HG03064 (cell line): ENCODE measurements around the gene ESRRB.

Source experiments
- ATAC-seq: cut with Tn5 transposase; IDR thresholded peaks from one replicate; pipeline ENCODE4 v1.9.1; 2021; ENCODE audit warnings: low read depth; ENCODE audit not compliant: unreplicated experiment

The ESRRB gene

DNA sequence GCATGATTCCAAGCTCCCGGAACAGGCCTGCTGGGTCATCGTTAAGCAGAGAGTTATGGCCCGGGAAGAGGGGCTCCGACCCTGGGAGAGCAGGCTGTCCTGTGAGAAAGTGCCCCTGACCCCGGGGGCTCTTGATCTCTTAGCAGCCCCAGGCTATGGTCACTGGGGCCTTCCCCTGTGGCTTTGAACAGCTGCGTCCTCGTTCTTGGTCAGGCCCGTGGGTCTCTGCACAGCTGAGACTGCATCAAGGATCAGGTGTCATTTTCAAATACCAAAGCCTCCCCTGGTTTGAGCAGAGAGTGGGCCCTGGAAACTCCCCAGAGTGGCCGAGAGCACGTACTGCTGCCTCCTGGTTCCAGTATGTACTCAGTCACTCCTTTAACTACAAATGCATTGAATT, 114.8 kb downstream of the ESRRB start:
- ATAC-seq, result no peak

DNA sequence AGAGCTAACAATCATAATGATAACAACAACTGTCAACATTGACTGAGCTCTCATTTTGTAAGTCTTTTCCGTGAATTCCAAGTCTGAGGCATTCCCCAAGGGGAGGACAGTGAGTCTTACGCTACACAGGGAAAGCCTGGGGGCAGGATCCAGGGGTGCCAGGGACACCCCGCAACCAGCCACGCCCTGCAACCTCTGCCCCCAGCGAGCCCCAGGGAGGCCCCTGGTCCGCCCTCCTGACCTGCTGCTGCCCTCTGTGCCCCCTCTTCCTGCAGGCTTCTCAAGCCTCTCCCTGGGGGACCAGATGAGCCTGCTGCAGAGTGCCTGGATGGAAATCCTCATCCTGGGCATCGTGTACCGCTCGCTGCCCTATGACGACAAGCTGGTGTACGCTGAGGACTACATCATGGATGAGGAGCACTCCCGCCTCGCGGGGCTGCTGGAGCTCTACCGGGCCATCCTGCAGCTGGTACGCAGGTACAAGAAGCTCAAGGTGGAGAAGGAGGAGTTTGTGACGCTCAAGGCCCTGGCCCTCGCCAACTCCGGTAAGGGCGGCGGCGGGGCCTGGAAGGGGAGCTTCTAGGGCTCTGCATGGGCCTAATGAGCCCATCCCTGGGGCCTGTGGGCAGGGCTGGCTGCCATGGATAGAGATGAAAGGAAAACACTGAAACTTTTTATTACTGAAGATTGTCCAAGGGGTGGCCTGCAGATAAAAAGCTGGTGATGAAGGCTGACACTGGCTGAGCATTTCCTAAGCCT, 115.4 kb downstream of the ESRRB start:
- ATAC-seq, result no peak

DNA sequence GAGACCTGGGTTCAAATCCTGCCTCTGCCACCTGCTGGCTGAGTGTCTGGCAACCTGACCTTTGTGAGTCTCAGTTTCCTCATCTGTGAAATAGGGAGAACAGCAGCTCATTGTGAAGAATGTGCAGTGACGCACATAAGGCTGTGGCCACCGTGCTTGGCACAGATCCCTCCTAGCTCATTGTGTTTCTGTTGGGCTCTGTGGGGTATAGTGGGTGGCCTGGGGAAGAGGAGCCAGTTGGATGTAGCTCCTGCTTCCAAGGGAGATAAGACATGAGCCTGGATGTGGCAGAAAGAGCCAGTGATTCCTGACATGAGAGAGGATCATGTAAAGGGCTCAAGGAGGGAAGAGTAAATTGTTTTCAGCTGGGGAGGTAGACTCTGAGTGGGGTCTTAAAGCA, 120.0 kb downstream of the ESRRB start:
- ATAC-seq, result no peak

DNA sequence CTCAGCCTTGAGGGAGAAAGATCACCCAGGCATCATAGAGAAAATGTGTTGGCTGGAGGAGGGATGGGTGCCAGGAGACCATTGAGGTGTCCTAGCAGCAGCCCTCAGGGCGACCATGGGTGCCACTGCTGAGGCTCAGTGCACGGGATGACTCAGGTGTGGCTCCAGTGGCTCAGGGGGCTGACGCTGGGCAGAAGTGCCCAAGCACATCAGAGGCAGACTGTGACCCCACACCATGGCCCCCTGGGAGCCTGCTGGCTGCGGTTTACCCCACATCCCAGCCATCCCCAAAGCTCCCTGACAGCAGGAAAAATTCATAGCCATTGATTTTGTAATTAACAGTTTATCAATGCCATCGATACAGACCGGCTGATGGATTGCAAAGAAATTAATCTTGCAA, 120.7 kb downstream of the ESRRB start:
- no peak for ATAC-seq

DNA sequence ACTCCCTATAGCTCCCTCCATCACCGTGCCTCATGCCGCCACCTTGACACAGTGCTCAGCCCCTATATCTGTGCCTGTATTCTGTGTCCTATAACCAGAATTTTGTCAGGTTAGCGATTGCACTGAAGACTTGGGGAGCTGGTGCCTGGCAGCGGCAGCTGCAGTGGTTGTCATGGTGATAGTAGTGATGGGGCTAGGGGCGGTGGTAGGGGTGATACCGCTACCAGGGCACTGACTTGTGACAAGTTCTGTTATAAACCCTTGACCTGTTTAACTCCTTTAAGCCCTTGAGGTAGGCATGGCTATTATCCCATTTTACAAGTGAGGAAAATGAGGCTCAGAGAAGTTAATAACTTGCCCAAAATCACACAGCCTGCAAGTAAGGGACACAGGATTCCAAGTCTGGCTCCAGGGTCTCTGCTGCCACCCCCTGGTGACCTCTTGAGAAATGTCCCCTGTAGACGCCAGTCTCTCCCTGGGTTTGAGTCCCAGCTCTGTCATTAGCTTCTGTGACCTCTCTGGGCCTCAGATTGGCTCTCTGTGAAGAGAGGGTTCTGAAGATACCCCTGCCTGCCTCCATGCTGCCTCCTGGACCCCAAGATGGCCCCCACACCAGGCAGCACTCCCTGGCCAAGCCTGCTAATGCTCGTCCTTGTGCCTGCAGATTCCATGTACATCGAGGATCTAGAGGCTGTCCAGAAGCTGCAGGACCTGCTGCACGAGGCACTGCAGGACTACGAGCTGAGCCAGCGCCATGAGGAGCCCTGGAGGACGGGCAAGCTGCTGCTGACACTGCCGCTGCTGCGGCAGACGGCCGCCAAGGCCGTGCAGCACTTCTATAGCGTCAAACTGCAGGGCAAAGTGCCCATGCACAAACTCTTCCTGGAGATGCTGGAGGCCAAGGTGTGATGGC, 121.9 kb downstream of the ESRRB start:
- ATAC-seq, result no peak

DNA sequence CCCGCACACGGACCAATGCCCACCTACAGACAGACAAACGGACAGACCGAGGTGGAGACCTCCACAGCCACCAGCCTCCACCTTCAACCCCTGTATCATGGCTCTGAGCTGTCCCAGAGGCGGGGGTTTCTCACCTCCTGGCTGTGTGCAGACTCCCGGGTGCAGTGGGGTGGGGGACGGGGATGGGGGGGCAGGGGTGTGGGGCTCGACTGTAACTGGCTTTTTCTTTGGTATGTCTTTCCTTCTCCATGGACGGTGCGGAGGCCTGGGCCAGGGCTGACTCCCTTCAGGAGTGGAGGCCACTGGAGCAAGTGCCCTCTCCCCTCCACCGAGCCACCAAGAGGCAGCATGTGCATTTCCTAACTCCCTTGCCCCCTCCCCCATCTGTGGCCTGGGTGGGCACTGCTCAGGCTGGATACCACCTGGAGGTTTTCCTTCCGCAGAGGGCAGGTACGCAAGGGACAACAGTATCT, 122.6 kb downstream of the ESRRB start:
- ATAC-seq, result no peak

DNA sequence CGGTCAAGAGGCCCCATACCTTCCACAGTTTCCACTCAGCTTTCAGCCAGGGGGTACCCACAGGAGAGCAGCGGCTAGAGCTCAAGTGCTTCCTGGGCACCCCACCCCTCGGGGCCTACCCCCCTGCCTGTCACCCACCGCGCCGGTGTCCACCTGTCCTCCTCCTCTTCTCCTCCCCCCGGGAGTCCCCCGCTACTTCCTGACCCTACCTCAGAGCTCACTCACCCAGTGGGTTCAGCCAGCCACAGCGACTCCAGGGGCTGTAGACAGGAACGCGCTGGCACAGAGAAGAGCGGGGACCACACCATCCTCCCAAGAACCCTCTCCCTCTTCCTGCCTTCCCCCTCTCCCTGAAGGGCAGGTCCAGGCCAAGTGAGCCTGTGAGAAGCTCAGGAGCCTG, 123.0 kb downstream of the ESRRB start:
- no peak for ATAC-seq

DNA sequence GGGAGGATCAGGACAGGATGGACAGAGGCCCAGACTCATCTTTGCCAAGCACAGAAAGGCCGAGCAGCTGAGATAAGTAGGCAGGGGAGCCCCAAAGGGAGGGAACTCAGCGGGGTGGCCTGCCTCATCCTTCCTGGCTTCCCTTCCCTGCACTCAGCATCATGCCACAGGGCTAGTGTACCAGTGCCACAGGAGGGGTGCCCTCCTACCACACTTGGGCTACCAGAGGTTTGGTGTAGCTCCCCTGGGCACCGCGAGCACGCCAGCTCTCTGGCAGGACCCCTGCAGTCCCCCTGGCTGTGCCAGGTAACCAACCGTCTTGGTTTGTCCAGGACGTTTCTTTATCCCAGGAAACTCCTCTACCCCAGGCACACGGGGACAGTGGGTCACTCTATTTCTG, 123.5 kb downstream of the ESRRB start:
- ATAC-seq, result no peak

DNA sequence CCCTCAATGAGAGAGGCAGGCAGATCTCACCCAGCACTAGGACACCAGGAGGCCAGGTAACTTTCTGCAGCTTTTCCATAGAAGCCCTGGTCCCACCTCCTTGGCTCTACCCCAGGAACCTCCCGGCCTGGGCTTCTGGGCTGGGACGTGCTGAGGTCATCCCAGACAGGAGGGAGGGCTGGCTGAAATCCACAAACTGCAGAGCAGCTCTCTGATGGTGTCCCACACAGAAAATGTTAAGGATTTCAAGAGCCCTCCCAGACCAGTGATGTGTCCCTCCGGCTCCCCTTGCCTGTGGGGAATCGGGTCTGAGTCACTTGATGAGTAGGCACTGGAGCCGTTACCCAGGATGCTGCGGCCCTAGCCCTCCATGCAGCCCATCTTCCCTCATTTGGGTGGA, 124.1 kb downstream of the ESRRB start:
- ATAC-seq, result no peak

DNA sequence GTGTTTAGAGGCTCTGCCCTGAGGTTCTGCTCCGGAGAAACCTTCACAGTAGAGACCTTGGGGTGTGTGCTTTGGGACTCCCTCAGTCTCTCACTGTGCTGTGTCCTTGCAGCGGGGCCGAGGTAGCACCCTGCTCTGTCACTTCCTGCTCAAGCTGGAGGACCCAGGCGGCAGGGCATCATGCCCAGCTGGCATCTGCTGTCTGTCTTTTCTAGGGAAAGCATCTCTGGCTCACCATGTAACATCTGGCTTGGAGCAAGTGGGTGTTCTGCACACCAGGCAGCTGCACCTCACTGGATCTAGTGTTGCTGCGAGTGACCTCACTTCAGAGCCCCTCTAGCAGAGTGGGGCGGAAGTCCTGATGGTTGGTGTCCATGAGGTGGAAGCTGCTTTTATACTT, 124.5 kb downstream of the ESRRB start:
- ATAC-seq, result no peak

DNA sequence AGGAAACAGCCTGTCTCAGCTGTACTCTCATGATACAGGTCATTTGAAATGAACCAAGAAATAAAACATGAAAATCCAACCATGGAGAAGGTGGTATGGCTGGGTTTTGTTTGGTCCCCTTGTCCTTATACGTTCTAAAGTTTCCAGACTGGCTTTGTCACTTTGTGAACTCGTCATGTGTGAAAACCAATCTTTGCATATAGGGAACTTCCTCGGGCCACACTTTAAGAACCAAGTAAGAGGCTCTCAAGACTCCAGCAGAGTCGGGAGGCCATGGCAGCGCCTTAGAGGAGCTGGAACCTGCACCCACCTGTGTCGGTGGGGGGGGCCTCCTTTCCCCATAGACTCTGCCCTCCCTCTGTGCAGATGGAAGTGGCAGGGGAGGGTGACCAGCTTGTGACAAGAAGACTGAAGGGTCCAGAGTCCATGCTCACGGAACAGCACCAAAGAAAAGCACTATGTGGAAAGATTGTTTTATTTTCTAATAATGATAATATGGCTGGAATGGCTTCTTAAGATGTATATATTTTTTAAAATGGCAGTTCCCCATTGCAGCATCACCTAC, 125.3 kb downstream of the ESRRB start:
- no peak for ATAC-seq

DNA sequence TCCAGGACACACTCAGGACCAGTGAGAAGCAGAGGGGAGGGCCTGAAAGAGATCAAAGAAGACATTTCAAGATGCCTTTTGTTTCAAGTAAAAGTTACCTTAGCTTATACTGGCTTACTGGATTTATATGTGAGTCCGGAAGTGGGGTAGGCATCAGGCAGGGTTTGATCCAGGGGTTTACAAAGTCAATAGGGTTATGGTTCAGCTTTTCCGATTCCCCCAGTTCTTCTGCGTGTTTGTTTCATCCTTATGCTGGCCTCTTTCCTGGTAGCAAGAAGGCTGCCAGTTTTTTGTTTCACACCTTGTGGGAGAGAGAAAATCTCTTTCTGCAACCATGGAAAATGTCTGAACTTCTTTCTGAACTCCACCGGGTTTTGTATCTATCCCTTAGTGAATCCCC, 126.3 kb downstream of the ESRRB start:
- no peak for ATAC-seq

DNA sequence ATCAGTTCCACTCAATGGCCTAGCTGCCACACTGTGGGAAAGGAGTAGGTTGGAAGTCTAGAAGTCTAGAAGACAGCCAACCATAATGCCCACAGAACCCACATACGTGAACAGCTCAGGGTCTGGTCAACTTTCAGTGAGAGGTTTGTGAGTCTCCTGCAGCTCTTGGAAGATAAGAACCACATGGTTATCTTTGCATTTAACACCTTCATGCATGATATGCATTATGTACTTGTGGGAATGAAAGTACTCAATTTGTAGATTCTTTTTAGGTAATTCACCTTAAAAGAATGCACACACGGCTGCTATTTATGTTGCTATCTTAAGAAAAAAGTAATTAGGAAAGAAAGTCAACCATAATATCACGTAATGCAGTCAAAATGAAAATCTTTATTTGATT, 126.7 kb downstream of the ESRRB start:
- ATAC-seq, result no peak

DNA sequence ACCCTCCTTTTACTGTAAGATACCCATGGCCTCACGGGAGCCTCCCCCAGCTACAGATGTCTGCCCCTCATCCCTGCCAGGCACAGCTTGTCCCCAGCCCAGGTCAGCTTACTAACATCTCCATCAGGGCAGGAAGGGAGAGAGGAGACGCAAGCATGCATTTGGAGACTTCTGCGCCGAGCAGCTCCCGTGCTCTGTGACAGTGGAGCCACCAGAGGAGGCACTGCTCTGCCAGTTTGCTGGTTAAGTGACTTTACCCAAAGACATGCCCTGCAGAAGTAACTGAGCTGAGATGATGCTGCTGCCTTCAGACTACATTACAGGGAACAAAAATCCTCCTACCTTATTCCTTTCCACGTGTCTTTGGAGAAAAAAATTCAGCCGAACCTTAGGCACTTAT, 133.4 kb downstream of the ESRRB start:
- no peak for ATAC-seq

DNA sequence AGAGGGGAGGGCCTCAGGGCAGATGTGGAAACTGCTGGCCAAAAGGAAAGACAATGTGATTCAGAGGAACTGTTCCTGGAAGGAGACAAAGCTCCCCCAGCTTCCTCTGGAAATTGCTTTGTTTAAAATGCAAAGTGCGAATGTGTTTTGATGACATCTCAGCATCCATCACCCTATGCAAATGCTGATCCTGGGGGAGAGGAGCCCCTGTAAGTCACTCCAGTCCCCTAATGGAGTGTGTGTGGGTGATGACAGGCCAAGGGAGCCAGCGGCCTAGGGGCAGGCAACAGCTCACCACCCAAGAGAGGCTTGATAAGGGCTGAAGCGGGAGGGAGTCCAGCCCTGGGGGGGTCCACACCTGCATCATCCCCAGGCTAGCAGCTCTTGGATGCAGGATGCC, 134.2 kb downstream of the ESRRB start:
- ATAC-seq, result no peak

DNA sequence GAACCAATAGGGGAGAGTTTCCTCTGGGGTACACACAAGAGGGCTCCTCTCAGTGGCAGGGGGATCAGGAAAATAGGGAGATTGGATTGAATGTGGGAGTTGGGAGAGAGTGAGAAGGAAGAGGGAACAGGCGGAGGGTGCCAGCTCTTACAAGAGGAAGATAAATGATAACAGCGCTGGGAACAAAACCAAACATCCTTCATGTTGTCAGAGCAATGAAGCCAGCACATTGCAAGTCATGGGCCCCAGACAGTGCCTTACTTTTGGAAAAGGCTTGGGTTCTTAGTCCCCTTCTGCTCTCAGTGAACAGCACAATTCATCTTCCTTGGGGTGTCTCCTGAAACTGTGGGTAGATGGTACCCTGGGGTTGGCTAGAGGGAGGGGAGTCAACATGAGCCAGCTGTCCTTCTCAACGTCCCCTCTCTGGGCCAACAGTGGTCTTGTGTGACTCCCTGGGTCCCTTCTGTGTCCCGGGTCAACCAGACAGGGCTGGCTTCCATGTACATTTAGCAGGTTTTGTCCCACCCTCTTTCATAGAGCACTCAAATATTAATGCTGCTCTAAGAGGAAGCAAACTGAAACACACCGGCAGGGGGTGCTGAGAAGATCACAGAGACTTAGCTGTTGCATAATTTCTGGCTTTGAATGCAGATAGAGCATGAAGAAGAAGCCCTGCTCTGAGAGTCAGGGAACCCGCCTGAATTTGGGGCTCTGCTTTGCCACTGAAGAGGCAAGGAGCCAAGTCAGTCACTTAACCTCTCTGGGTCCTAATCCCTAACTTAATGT, 138.5 kb downstream of the ESRRB start:
- ATAC-seq, result no peak

DNA sequence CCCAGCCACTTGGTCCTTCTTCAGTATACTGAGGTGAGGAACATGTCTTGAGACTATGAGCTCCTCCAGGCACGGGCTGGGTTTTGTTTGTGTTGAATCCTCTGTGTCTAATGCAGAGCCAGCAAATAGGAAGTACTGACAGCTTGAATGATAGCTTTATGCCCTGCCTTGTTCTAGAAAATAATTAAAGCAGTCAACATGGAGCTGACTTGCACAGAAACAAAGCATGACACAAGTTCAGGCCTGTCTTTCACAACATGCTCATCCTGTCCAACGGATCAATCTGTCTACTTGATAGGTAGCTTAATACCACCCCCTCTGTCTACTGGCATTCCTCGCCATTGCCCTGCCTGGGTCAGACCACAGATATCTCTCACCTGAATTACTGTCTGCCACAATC, 140.9 kb downstream of the ESRRB start:
- no peak for ATAC-seq

DNA sequence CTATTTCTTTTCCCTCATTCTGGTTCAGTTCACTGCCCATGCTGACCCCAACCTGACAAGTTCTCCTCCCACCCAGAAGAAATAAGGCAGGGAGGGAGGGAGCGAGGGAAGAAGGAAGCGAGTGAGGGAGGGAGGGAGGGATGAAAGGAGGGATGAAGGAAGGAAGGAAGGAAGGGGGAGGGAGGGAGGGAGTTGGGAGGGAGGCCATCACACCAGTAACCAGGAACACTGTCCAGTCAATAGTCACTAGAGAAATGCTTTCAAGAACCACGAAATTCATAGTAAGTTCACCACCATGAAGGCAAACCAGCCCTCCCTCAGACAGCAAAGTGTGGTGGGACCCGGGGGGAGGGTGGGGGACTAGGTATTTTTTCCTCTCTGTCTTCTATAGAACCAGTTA, 142.4 kb downstream of the ESRRB start:
- no peak for ATAC-seq

DNA sequence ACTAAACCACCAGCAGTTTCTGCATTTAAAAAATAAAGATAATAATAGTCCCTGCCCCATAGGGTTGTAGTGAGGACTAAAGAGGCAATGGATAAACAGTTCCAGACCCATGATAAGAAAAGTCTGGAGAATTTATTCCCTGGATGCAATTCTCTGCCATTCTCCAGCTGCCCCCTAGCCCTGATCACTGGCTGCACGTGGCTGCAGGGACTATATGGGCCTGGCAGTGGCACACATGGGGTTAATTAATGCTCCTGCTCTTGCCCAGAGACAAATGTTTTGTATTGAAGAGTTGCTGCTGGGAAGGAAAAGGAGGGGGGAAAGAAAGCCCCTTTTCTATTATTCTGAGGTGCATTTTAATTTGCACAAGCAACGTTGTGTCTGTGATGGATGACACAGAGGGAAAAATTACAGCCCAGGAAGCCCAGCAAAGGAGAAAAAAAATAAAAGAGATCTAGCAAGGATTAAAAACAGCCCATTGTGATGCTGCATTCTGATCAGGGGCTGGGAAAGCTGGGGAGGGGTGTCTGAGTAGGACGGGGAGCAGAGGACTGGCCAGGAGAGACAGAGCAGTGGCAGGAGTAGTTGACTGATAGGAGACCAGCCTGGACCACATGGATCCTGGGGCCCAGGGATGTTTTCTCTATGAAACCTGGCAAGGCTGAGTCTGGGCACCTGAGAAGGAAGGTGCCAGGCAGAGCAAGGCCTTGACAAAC, 149.3 kb downstream of the ESRRB start:
- no peak for ATAC-seq

DNA sequence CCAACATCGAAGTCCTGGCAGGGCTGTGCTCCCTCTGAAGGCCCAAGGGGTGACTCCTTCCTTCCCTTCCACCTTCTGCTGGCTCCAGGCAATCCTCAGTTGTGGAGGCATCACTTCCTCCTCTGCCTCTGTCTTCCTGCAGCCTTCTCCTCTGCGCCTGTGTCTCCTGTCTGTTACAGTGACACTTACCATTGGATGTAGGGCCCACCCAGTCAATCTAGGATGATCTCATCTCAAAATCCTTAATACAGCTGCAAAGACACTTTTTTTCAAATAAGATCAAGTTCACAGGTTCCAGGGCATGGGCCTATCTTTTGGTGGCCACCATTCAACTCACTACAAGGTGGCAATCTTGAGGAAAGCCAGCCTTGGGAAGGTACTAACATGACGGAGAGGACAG, 155.1 kb downstream of the ESRRB start:
- ATAC-seq, result no peak
